ENCODE measurements around the gene ADAMTSL3. TPM values are rescaled to one million over a fixed set of nuclear protein-coding genes. Genes with fewer than 3 reads are reported as not detected.

Gene ADAMTSL3
- total RNA-seq, 3 donors from 2014 or later = 2.2 to 52.1 (median 4.1) TPM

DNA sequence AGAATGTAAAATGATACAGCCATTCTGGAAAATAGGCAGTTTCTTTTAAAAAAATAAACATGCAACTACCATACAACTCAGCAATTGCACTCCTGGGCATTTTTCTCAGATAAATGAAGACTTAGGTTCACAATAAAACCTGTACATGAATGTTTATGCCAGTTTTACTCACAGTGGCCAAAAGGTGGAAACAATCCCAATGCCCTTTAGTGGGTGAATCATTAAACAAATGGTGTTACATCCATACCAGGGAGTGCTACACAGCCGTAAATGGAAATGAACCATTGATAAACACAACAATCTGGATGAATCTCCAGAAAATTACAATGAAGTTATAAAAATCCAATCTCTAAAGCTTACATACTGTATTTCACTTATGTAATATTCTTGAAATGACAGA, 140.3 kb downstream of the ADAMTSL3 start:
- TF ChIP-seq, protein P1, sequence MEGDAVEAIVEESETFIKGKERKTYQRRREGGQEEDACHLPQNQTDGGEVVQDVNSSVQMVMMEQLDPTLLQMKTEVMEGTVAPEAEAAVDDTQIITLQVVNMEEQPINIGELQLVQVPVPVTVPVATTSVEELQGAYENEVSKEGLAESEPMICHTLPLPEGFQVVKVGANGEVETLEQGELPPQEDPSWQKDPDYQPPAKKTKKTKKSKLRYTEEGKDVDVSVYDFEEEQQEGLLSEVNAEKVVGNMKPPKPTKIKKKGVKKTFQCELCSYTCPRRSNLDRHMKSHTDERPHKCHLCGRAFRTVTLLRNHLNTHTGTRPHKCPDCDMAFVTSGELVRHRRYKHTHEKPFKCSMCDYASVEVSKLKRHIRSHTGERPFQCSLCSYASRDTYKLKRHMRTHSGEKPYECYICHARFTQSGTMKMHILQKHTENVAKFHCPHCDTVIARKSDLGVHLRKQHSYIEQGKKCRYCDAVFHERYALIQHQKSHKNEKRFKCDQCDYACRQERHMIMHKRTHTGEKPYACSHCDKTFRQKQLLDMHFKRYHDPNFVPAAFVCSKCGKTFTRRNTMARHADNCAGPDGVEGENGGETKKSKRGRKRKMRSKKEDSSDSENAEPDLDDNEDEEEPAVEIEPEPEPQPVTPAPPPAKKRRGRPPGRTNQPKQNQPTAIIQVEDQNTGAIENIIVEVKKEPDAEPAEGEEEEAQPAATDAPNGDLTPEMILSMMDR (IDR thresholded peaks at IDR 0.05) = no peak
- intact Hi-C loops (cut with DNase I, micrococcal nuclease) = no loop called here
- no peak for ATAC-seq
- no peaks in the 10 kb centered on the region for H3K36me3 ChIP-seq (ENCODE audit: low read depth)
- DNase-seq = no peak
- no peaks in the 10 kb centered on the region for H3K4me1 ChIP-seq (ENCODE audit: low read depth)
- H3K9me3 ChIP-seq = no peaks in the 10 kb centered on the region
- no peak overlapping the region for H3K4me3 ChIP-seq

DNA sequence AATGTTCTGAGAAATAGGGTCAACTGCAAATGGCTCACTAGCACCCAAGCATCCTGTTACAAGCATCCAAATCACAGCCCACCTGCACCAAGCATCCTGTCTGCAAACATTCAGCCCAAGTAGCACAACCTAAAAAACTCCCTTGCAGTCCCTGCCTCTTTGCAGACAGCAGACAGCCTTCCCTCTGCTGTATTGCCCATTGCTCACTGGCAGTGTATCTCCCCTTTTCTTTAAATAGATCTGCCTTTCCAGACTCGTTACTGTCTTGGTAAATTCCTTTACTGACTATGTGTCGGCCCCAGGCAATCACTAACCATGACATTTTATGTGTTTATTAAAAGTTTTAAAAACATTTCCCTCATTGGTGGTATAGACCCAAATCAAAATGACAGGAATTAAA, 155.4 kb downstream of the ADAMTSL3 start:
- no peak for ATAC-seq
- no peak for DNase-seq
- H3K4me1 ChIP-seq (ENCODE audit: low read depth) = no peaks in the 10 kb centered on the region
- H3K36me3 ChIP-seq (ENCODE audit: low read depth) = no peaks in the 10 kb centered on the region
- H3K9me3 ChIP-seq = no peaks in the 10 kb centered on the region
- H3K4me3 ChIP-seq = no peak overlapping the region
- TF ChIP-seq, protein P1 (IDR thresholded peaks at IDR 0.05) = no peak
- intact Hi-C loops (cut with DNase I, micrococcal nuclease) = no loop called here

DNA sequence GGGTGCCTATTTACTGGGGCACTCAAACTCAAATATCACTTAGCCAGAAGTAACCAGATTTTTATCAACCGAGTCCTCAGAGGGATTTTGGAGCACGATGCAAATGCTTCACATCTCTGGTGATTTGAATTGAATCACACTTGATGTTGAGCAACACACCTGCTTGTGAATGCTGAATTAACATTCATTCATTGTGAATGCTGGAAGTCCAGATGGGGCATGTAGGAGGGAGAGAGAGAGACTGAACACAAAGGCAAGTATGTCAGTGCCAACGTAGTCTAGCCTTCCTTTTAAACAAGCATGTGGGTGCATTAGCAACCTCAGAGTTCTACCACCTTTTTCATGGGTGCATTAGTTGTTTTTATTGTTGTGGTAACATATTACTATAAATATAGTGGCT, 156.2 kb downstream of the ADAMTSL3 start:
- TF ChIP-seq, protein P1 (IDR thresholded peaks at IDR 0.05) = no peak
- no peaks in the 10 kb centered on the region for H3K9me3 ChIP-seq
- H3K4me1 ChIP-seq (ENCODE audit: low read depth) = no peaks in the 10 kb centered on the region
- H3K4me3 ChIP-seq = no peak overlapping the region
- H3K36me3 ChIP-seq (ENCODE audit: low read depth) = no peaks in the 10 kb centered on the region
- intact Hi-C loops (cut with DNase I, micrococcal nuclease) = no loop called here
- ATAC-seq (no peak), DNase-seq (no peak)

DNA sequence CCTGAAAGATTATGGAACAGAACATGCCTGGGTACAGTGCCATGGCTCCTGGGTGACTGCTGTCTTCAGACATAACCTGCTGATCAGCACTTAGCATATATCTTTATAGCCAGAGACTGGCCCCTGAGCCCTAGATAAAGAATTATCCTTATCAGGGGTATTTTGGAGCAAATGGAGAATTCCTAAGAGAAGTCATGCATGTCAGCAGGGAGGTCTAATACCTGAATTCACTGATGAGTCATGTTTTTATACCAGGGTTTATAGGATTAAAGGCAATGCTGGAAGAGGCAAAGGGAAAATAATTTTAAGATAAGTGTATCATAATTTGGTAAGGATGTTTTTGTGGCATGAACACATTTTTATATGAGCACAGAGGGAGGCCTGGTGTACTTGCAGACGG, 159.8 kb downstream of the ADAMTSL3 start:
- Histone ChIP-seq H3K9me3 (no peaks in the 10 kb centered on the region), H3K4me1 (ENCODE audit: low read depth) (no peaks in the 10 kb centered on the region), H3K4me3 (no peak overlapping the region), H3K36me3 (ENCODE audit: low read depth) (no peaks in the 10 kb centered on the region)
- intact Hi-C loops (cut with DNase I, micrococcal nuclease) = no loop called here
- TF ChIP-seq, protein P1 (IDR thresholded peaks at IDR 0.05) = no peak
- no peak for DNase-seq
- ATAC-seq = no peak

DNA sequence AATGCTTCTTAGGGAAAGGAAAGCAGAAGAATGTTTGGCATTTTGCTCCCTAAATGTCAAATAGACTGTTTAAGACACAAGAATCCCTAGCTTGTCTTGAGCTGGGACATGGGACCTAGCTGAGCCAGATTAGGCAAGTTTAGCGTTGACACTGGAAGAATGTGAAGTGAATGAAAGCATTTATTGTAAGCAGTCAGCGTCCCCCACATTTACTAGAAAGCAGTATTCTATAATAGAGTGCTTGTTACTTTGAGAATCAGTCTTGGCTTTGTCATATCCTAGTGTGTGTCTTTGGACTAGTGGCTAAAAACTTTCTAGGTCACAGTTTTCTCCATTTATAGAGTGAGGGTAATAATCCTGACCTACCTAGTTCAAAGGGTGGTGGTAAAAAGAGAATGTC, 161.6 kb downstream of the ADAMTSL3 start:
- Histone ChIP-seq H3K9me3 (no peaks in the 10 kb centered on the region), H3K36me3 (ENCODE audit: low read depth) (no peaks in the 10 kb centered on the region), H3K4me3 (no peak overlapping the region), H3K4me1 (ENCODE audit: low read depth) (no peaks in the 10 kb centered on the region)
- intact Hi-C loops (cut with DNase I, micrococcal nuclease) = no loop called here
- no peak for ATAC-seq
- DNase-seq = no peak
- TF ChIP-seq, protein P1 (IDR thresholded peaks at IDR 0.05) = no peak
